Stimulated activated naive CD8-positive, alpha-beta T cell treated with anti-CD3 and anti-CD28 coated beads, Interleukin-15, Interleukin-2, amounts not matched to agents 100 ng/mL and 50 ng/mL, for 24 hours (primary cell): ENCODE measurements around the gene RBM26.

Experiments used
- H3K27ac Mint-ChIP-seq: one replicate; pipeline ENCODE4 v1.8.0; 2021; ENCODE audit warnings: mild to moderate bottlenecking, mixed read lengths
- H3K27me3 Mint-ChIP-seq: one replicate; pipeline ENCODE4 v1.8.0; 2021; ENCODE audit warnings: mixed read lengths
- H3K36me3 Mint-ChIP-seq: one replicate; pipeline ENCODE4 v1.8.0; 2021; ENCODE audit warnings: low read depth, mixed read lengths
- H3K4me1 Mint-ChIP-seq: one replicate; pipeline ENCODE4 v1.8.0; 2021; ENCODE audit warnings: low read depth, mixed read lengths
- H3K4me3 Mint-ChIP-seq: one replicate; pipeline ENCODE4 v1.8.0; 2021; ENCODE audit warnings: mild to moderate bottlenecking, mixed read lengths
- H3K9me3 Mint-ChIP-seq: one replicate; pipeline ENCODE4 v1.8.0; 2021; ENCODE audit warnings: mixed read lengths

The RBM26 gene

GRCh38 chr13:79403113-79403512 is 2.9 kb downstream of the RBM26 start:
- peaks cover 50% of the 10 kb centered on the region for H3K36me3 Mint-ChIP-seq
- H3K9me3 Mint-ChIP-seq, result no peaks in the 10 kb centered on the region
- H3K27me3 Mint-ChIP-seq, result no peaks in the 10 kb centered on the region
- H3K4me3 Mint-ChIP-seq, result no peak overlapping the region
- peaks cover 15% of the 10 kb centered on the region for H3K4me1 Mint-ChIP-seq
- H3K27ac Mint-ChIP-seq, result peak overlapping the region; percentile 82

- Mint-ChIP-seq H3K27ac (peak overlapping the region; percentile 82), H3K4me3 (no peak overlapping the region), H3K9me3 (no peaks in the 10 kb centered on the region), H3K27me3 (no peaks in the 10 kb centered on the region), H3K36me3 (peaks cover 49% of the 10 kb centered on the region), H3K4me1 (peaks cover 15% of the 10 kb centered on the region)
Measured at GRCh38 chr13:79402679-79403078, 3.4 kb downstream of the RBM26 start.

GRCh38 chr13:79402074-79402635 is 3.9 kb downstream of the RBM26 start:
- Mint-ChIP-seq H3K27me3 (no peaks in the 10 kb centered on the region), H3K36me3 (peaks cover 52% of the 10 kb centered on the region), H3K9me3 (no peaks in the 10 kb centered on the region), H3K4me1 (peaks cover 11% of the 10 kb centered on the region), H3K4me3 (no peak overlapping the region), H3K27ac (peak overlapping the region; percentile 82)

GRCh38 chr13:79401259-79402070 is 4.6 kb downstream of the RBM26 start:
- peaks cover 11% of the 10 kb centered on the region for H3K4me1 Mint-ChIP-seq
- no peak overlapping the region for H3K4me3 Mint-ChIP-seq

DNA sequence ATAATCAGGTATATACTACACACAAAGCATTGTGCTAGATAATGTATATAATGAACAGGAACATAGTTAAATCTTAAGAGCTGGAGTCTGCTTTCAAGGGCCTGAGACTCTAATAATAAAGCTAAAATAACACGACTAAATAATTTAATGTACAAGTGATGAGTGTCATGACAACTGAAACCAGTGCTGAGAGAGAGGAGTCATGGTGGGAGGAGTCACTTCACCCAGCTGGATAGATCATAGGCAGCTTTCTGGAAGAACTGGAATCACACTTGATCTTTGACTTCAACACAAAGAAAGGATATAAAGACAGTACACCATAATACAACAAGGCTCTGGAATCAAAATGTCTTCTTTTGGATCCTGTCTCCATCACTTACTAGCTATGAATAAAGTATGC is 7.1 kb downstream of the RBM26 start:
- Mint-ChIP-seq H3K36me3 (peaks cover 81% of the 10 kb centered on the region), H3K27ac (no peak overlapping the region), H3K9me3 (peaks cover 12% of the 10 kb centered on the region), H3K4me1 (peaks cover 33% of the 10 kb centered on the region), H3K4me3 (no peak overlapping the region), H3K27me3 (no peaks in the 10 kb centered on the region)

More at GRCh38 chr13:79401259-79402070, 4.6 kb downstream of the RBM26 start:
- Mint-ChIP-seq H3K36me3 (peaks cover 58% of the 10 kb centered on the region), H3K27me3 (no peaks in the 10 kb centered on the region), H3K9me3 (no peaks in the 10 kb centered on the region), H3K27ac (peak overlapping the region; percentile 82)

- Mint-ChIP-seq H3K27me3 (no peaks in the 10 kb centered on the region), H3K4me1 (peaks cover 41% of the 10 kb centered on the region), H3K36me3 (peaks cover 82% of the 10 kb centered on the region), H3K27ac (no peak overlapping the region), H3K9me3 (peaks cover 12% of the 10 kb centered on the region), H3K4me3 (no peak overlapping the region)
Measured at GRCh38 chr13:79398127-79398526, 7.9 kb downstream of the RBM26 start.

- H3K27me3 Mint-ChIP-seq, result no peaks in the 10 kb centered on the region
- no peak overlapping the region for H3K4me3 Mint-ChIP-seq
- H3K36me3 Mint-ChIP-seq, result peaks cover 66% of the 10 kb centered on the region
- H3K4me1 Mint-ChIP-seq, result peaks cover 56% of the 10 kb centered on the region
- H3K9me3 Mint-ChIP-seq, result peaks cover 12% of the 10 kb centered on the region
- no peak overlapping the region for H3K27ac Mint-ChIP-seq
Measured at GRCh38 chr13:79395881-79396280, 10.2 kb downstream of the RBM26 start.

- Mint-ChIP-seq H3K36me3 (peaks cover 52% of the 10 kb centered on the region), H3K9me3 (peaks cover 12% of the 10 kb centered on the region), H3K4me3 (peak overlapping the region; percentile 72), H3K4me1 (peaks cover 77% of the 10 kb centered on the region), H3K27me3 (no peaks in the 10 kb centered on the region), H3K27ac (peak overlapping the region; percentile 90)
Measured at GRCh38 chr13:79393564-79394249, 12.3 kb downstream of the RBM26 start.

DNA sequence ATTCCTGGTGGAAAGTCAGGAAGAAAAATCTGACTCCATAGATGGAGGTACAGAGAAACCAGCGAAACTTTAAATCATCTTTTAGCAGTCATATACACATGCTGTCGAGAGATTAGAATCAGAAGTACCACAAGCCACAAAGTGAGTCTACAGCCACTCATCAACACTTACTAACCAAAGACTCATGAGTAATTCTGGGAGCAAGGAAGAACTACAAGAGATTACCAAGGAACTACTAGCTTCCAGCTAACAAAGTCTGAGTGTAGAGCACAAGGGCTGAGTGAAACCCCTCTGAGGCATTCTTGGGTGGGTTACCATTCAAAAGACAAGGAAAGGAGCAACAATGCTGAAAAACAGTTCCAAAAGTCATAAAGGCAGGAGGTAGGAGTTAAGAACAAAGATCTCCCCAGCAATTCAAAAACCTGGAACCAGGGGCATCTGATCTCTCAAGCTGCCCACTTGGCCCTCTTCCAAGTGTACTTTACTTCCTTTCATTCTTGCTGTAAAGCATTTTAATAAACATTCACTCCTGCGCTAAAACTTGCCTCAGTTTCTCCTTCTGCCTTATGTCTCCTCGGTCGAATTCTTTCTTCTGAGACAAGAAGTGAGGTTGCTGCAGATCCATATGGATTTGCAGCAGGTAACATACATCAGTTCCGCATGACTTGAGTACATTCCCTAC is 13.0 kb downstream of the RBM26 start:
- peaks cover 79% of the 10 kb centered on the region for H3K4me1 Mint-ChIP-seq
- H3K4me3 Mint-ChIP-seq, result peak overlapping the region; percentile 72
- H3K36me3 Mint-ChIP-seq, result peaks cover 46% of the 10 kb centered on the region
- H3K27me3 Mint-ChIP-seq, result no peaks in the 10 kb centered on the region
- H3K9me3 Mint-ChIP-seq, result peaks cover 12% of the 10 kb centered on the region
- peak overlapping the region; percentile 90 for H3K27ac Mint-ChIP-seq

GRCh38 chr13:79389026-79389425 is 17.0 kb downstream of the RBM26 start:
- Mint-ChIP-seq H3K27ac (no peak overlapping the region), H3K27me3 (no peaks in the 10 kb centered on the region), H3K9me3 (no peaks in the 10 kb centered on the region), H3K4me3 (peak overlapping the region; percentile 0), H3K4me1 (peaks cover 86% of the 10 kb centered on the region), H3K36me3 (peaks cover 15% of the 10 kb centered on the region)

DNA sequence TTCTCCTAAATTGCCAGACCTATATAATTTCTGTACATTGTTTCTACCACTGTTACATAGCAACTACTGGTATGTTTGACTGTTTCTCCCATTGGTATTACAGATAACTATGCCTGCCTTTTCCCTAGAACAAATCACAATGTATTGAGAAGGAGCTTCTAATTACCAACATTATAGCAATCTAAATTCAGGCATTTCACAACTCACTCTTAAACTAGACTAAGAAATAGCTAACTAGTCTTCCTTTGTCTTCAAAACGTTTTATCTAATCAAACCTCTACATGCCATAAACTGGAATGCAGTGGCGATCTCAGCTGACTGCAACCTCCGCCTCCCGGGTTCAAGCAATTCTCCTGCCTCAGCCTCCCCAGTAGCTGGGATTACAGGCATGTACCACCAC is 18.2 kb downstream of the RBM26 start:
- Mint-ChIP-seq H3K4me1 (peaks cover 86% of the 10 kb centered on the region), H3K27me3 (no peaks in the 10 kb centered on the region), H3K36me3 (peaks cover 17% of the 10 kb centered on the region), H3K9me3 (no peaks in the 10 kb centered on the region), H3K27ac (peak overlapping the region; percentile 21), H3K4me3 (no peak overlapping the region)

- Mint-ChIP-seq H3K4me3 (peak overlapping the region; percentile 60), H3K9me3 (no peaks in the 10 kb centered on the region), H3K27ac (peak overlapping the region; percentile 81), H3K27me3 (no peaks in the 10 kb centered on the region), H3K4me1 (peaks cover 90% of the 10 kb centered on the region), H3K36me3 (peaks cover 23% of the 10 kb centered on the region)
Measured at GRCh38 chr13:79386125-79386826, 19.8 kb downstream of the RBM26 start.

DNA sequence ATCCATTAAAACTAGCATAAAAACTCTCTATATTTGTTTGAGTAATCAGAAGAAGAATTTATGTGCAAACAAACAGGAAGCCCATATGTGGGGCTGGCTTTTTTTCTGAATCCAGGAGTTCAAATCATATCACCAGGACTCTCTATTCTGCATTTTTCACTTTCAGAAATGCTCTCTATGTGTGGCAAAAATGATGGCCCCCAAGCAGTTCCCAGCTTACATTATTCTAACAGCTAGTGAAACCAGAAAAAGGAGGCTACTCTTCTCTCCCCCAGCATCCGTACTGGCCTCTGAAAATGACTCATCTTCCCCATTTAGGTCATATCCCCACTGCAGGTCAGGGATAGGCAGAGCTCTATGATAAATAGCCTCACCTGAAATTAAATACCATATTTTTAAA is 20.4 kb downstream of the RBM26 start:
- no peaks in the 10 kb centered on the region for H3K9me3 Mint-ChIP-seq
- no peaks in the 10 kb centered on the region for H3K27me3 Mint-ChIP-seq
- H3K4me1 Mint-ChIP-seq, result peaks cover 90% of the 10 kb centered on the region
- peaks cover 26% of the 10 kb centered on the region for H3K36me3 Mint-ChIP-seq
- H3K27ac Mint-ChIP-seq, result peak overlapping the region; percentile 81
- peak overlapping the region; percentile 60 for H3K4me3 Mint-ChIP-seq

GRCh38 chr13:79384022-79384610 is 21.9 kb downstream of the RBM26 start:
- Mint-ChIP-seq H3K27me3 (no peaks in the 10 kb centered on the region), H3K36me3 (peaks cover 36% of the 10 kb centered on the region), H3K9me3 (no peaks in the 10 kb centered on the region), H3K4me3 (no peak overlapping the region), H3K27ac (no peak overlapping the region), H3K4me1 (peaks cover 88% of the 10 kb centered on the region)
